IPS DF 19.7 (cell line): ENCODE data around the gene EIF3K.
A peak's percentile ranks its signal among the peaks of the same experiment; 100 is the strongest.

Source experiments
- DNase-seq: peaks from one replicate; pipeline ENCODE4 v3.0.0-alpha.2; 2013; ENCODE audit warnings: low read depth, low spot score

The EIF3K gene

DNA sequence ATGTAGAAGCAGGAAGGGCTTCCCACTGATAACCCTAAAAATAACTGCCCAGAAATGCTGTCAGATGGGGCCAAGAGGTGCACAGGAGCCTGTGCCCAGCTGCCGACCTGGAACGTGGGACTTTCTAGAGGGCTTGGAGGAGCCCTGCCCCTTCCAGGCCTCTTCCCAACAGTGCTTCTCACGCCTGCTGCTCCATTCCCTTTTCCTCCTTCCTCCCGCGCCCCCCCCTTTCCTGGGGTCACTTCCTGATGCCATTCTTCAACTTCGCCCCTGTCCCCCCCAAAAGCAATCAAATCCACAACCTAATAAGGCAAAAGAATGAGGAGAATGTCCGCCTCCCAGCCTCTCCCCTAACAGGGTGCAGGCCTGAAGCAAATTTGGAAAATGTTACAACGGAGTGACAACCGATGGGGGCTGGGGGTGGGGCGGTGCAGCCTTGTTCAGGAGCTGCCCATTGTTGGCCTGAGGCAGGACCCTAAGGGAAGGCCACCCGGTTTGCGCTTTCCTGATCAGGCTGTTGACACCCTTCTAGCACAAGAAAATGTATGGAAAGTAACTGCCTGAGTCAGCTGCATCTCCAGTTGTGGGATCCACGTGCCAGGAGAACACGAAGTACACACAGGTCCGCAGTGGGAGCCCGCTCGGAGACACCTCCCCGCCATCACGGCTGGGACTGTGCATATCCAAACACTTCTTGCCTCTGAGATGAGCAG lies 47.1 kb downstream of the EIF3K start:
- peak; percentile 93 for DNase-seq

- no peak for DNase-seq
Observed at GRCh38 chr19:38666663-38667511, 47.9 kb downstream of the EIF3K start.

DNA sequence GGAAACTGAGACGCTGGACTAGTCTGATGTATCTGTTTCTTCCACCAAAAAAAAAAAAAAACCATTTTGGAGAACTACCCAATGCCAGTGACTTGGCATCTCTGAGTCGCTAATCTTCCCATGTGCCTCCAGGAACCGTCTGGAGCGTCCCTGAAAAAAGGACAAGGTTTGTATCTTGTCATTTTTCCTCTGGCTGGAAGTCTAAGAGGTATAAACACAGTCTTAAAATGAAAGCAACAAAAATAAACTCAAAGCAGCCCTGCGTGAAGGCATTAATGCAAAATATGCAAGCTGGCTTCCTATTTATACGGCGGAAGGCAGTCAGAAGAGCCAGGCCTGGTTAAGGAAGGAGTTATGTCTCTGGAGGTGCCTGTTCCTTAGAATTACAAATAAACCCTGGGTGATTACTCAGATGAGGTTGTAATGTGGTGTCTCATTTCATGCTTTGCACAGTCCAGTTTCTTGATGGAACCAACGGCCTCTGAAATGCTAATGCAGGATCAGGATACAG lies 48.7 kb downstream of the EIF3K start:
- DNase-seq = no peak

GRCh38 chr19:38669552-38669951 lies 50.6 kb downstream of the EIF3K start:
- DNase-seq = no peak

- DNase-seq = no peak
Observed at GRCh38 chr19:38670921-38671398, 52.0 kb downstream of the EIF3K start.

DNA sequence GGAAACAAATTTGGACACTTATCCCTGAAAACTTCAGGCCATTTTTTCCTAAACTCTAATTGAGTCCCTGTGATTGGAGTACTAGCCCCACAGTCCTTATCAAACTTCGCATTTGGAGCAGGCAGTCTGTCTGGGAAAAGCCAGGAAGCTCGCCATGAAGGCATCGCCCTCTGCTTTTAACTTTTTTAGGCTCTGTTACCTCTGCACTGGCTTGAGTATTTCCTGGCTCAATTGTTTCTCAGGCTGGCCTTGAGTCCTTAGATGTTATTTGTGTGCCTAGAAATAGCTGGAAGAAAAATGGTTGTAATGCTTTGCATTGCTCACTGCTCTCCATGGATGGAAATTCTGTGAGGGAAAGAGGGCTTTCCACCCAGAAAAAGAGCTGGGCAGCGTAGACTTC lies 52.7 kb downstream of the EIF3K start:
- no peak for DNase-seq

- DNase-seq = no peak
Observed at GRCh38 chr19:38673030-38673429, 54.0 kb downstream of the EIF3K start.

- no peak for DNase-seq
Observed at GRCh38 chr19:38674388-38675171, 55.6 kb downstream of the EIF3K start.

GRCh38 chr19:38675611-38676010 lies 56.6 kb downstream of the EIF3K start:
- no peak for DNase-seq

DNA sequence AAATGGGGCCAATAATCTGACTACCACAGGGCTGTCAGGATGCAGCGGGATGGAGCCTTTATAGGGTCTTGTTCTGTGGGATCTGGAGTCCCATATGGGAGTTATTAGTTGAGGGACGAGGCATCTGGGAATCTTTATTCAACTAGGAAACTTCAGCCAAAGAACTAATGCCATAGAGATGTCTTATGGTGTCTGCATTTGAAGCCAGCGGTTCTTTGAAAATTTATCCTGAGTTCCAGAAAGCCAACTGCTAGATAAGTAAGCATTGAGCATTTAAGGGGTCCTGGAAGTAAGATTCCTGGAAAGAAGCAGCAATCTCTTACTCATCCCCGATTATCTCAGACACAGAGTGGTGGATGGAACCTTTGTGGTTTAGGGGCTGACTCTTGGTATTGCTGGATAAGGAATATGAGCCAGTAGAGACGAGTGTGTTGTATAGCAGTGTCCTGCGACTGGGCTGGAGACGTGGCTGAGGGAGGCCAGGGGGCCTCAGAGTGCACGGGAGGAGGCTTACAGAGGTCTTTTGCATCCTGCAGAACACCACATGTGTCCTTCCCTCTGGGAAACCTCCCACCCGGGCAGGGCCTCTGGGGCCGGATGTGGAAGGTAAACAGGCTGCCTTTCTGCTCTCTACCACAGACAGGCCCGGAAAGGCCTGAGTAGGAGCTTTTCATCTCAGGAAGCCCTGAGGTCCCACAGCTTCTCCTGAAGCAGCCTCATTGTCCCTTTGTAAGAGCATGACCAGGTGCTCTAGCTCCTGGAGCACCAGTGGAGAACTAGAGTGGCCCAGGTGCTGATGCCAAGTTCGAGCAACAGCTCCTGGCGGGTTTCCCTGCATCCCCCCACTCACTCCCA lies 57.3 kb downstream of the EIF3K start:
- no peak for DNase-seq

DNA sequence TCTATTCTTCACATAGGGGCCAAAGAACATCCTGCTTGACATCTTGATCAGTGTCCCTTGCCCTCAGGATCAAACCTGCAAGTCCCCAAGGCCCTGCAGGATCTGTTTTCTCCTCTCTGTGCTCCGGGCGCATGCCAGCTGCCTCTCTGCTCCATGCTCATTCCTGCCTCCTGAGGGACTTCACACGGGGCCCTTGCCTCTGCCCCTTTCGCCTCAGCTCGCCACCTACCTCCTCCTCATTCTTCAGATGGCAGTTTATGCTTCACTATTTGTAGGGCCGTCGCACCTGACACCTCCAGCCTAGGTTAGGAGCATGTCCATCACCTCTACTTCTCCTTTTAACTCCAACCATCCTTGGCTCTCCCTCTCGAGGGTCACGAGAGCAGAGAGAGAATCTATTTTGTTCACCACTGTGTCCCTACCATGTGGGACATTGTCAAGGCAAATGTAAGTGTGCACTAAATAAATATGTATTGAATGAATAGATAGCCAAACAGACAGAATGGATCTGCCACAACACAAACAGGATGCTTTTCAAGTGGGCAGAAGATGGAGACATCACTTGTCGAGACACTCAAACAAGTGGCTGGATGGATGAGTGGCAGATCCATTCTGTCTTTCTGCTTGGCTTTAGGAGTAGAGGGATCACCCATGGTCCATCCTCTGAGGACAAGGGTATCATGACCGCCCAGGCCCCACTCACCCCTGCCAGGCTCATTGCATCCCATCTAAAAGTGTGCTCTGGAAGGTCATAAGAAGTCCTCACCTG lies 58.1 kb downstream of the EIF3K start:
- no peak for DNase-seq

- DNase-seq = no peak
Observed at GRCh38 chr19:38678217-38678890, 59.4 kb downstream of the EIF3K start.

GRCh38 chr19:38678891-38679494 lies 60.0 kb downstream of the EIF3K start:
- DNase-seq = no peak

DNA sequence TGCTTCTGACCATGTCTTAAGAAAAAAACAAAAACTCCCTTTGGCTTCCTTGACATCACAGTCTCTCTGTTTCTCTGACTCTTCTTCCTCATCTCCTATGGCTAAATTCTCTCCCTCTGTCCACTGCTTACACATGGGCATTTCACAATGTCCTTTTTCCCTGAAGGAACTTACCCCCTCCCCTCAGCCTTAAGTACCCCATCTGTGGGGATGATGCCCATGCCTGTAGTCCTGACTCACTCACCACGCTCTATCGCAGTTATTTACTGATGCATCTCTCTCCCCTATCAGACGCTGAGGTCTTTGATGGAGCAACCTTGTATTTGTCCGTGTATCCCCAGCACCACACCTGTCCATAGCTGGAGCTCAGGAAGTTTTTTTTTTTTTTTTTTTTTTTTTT lies 60.9 kb downstream of the EIF3K start:
- no peak for DNase-seq

DNA sequence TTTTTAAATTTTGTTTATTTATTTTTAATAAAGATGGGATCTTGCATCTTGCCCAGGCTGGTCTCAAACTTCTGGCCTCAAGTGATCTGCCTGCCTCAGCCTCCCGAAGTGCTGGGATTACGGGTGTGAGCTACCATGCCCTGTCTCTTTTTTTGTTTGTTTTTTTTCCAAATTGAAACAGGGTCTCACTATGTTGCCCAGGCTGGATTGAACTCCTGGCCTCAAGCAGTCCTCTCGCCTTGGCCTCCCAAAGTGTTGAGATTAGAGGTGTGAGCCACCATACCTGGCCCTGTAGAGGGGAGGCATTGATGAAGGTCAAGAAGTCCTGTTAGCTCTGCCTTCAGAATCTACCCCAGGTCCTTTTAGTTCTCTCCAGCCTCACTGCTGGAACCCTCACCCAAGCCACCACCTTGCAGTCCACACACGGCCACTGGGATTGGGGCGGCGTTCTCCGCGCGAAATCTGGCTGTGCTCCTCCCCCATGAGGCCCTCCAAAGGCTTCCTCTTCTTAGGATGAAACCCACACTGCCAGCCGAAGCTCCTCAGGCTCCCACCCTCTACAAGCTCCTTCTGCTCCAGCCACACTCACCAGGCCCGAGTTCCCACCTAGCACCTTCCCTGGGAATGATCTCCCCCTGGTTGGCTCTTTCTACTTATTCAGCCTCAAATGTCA lies 63.3 kb downstream of the EIF3K start:
- DNase-seq = no peak

GRCh38 chr19:38682872-38683392 lies 63.9 kb downstream of the EIF3K start:
- DNase-seq = no peak

GRCh38 chr19:38683393-38684077 lies 64.5 kb downstream of the EIF3K start:
- DNase-seq = peak; percentile 90
